Measurements from ENCODE around the gene CUX1.

CUX1 gene

GRCh38 chr7:101816595-101817470 lies 593 bp upstream of the CUX1 start:
- Histone ChIP-seq H3K27me3 (ENCODE audit: insufficient read depth, poor library complexity, severe bottlenecking) (no peaks in the 10 kb centered on the region), H3K27ac (replicated peaks) (peak overlapping the region; percentile 77), H3K4me3 (replicated peaks; ENCODE audit: insufficient read depth, low read length) (peak overlapping the region; percentile 77)
- peak in 1 of 2 experiments; percentile 18 for DNase-seq (ENCODE audit: low read depth in 1 of 2, low spot score in 1 of 2)
- TF ChIP-seq POLR2AphosphoS5 (IDR thresholded peaks at IDR 0.05; ENCODE audit: low read depth) (no peak), SPI1 (IDR thresholded peaks at IDR 0.05; ENCODE audit: borderline replicate concordance, low read depth) (no peak), GABPA (IDR thresholded peaks at IDR 0.05; ENCODE audit: low read depth) (no peak)
- TF ChIP-seq, protein P1, sequence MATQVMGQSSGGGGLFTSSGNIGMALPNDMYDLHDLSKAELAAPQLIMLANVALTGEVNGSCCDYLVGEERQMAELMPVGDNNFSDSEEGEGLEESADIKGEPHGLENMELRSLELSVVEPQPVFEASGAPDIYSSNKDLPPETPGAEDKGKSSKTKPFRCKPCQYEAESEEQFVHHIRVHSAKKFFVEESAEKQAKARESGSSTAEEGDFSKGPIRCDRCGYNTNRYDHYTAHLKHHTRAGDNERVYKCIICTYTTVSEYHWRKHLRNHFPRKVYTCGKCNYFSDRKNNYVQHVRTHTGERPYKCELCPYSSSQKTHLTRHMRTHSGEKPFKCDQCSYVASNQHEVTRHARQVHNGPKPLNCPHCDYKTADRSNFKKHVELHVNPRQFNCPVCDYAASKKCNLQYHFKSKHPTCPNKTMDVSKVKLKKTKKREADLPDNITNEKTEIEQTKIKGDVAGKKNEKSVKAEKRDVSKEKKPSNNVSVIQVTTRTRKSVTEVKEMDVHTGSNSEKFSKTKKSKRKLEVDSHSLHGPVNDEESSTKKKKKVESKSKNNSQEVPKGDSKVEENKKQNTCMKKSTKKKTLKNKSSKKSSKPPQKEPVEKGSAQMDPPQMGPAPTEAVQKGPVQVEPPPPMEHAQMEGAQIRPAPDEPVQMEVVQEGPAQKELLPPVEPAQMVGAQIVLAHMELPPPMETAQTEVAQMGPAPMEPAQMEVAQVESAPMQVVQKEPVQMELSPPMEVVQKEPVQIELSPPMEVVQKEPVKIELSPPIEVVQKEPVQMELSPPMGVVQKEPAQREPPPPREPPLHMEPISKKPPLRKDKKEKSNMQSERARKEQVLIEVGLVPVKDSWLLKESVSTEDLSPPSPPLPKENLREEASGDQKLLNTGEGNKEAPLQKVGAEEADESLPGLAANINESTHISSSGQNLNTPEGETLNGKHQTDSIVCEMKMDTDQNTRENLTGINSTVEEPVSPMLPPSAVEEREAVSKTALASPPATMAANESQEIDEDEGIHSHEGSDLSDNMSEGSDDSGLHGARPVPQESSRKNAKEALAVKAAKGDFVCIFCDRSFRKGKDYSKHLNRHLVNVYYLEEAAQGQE (IDR thresholded peaks at IDR 0.05; ENCODE audit: insufficient replicate concordance, low read depth), result no peak

- TF ChIP-seq, protein P2, sequence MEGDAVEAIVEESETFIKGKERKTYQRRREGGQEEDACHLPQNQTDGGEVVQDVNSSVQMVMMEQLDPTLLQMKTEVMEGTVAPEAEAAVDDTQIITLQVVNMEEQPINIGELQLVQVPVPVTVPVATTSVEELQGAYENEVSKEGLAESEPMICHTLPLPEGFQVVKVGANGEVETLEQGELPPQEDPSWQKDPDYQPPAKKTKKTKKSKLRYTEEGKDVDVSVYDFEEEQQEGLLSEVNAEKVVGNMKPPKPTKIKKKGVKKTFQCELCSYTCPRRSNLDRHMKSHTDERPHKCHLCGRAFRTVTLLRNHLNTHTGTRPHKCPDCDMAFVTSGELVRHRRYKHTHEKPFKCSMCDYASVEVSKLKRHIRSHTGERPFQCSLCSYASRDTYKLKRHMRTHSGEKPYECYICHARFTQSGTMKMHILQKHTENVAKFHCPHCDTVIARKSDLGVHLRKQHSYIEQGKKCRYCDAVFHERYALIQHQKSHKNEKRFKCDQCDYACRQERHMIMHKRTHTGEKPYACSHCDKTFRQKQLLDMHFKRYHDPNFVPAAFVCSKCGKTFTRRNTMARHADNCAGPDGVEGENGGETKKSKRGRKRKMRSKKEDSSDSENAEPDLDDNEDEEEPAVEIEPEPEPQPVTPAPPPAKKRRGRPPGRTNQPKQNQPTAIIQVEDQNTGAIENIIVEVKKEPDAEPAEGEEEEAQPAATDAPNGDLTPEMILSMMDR (IDR thresholded peaks at IDR 0.05; ENCODE audit: insufficient read depth, low read length), result no peak
- TF ChIP-seq, protein P1 (IDR thresholded peaks at IDR 0.05; ENCODE audit: insufficient replicate concordance, low read depth), result no peak
- TF ChIP-seq POLR2AphosphoS5 (IDR thresholded peaks at IDR 0.05; ENCODE audit: low read depth) (no peak), SPI1 (IDR thresholded peaks at IDR 0.05; ENCODE audit: borderline replicate concordance, low read depth) (no peak), GABPA (IDR thresholded peaks at IDR 0.05; ENCODE audit: low read depth) (no peak)
- Histone ChIP-seq H3K4me3 (replicated peaks; ENCODE audit: insufficient read depth, low read length) (peak overlapping the region; percentile 77), H3K27ac (replicated peaks) (peak overlapping the region; percentile 77), H3K27me3 (ENCODE audit: insufficient read depth, poor library complexity, severe bottlenecking) (no peaks in the 10 kb centered on the region)
- no peak for DNase-seq (ENCODE audit: low read depth in 1 of 2, low spot score in 1 of 2)
These were observed 1.1 kb downstream of the CUX1 start for GRCh38 chr7:101818287-101819071.

- no peak for DNase-seq (ENCODE audit: low read depth in 1 of 2, low spot score in 1 of 2)
- H3K27me3 ChIP-seq (ENCODE audit: insufficient read depth, poor library complexity, severe bottlenecking), result no peaks in the 10 kb centered on the region
- no peak overlapping the region for H3K27ac ChIP-seq (replicated peaks)
- TF ChIP-seq GABPA (IDR thresholded peaks at IDR 0.05; ENCODE audit: low read depth) (no peak), POLR2AphosphoS5 (IDR thresholded peaks at IDR 0.05; ENCODE audit: low read depth) (no peak), SPI1 (IDR thresholded peaks at IDR 0.05; ENCODE audit: borderline replicate concordance, low read depth) (no peak)
- TF ChIP-seq, protein P2 (IDR thresholded peaks at IDR 0.05; ENCODE audit: insufficient read depth, low read length), result no peak
- TF ChIP-seq, protein P1 (IDR thresholded peaks at IDR 0.05; ENCODE audit: insufficient replicate concordance, low read depth), result no peak
- no peak overlapping the region for H3K4me3 ChIP-seq (replicated peaks; ENCODE audit: insufficient read depth, low read length)
These were observed 1.8 kb downstream of the CUX1 start for GRCh38 chr7:101819183-101819582.

Measured in HL-60 (cell line).